Measurements from ENCODE around the gene C19orf47.
"Not testable (repeated sequence)": the region's sequence is repeated elsewhere in the genome, so short reads cannot be mapped to it uniquely, and the experiment has no call there.

C19orf47 gene

DNA sequence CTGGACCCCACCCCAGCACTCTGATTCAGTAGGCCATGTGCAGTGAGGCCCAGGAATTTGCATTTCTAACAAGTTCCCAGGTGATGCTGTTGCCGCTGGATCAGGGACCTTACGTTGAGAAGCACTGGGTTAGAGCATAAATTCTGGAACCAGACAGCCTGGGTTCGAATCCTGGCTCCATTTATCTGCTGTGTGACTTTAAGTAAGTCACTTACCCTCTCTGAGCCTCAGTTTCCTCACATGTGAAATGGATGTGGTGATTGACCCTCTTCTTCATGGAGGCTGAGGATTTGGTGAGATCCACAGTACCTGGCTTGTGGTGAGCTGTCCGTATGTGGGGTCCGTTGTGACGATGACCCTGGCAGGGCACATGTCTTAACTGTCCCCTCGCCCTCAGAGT lies 25.9 kb upstream of the C19orf47 start:
- DNase-seq, result no peak

DNA sequence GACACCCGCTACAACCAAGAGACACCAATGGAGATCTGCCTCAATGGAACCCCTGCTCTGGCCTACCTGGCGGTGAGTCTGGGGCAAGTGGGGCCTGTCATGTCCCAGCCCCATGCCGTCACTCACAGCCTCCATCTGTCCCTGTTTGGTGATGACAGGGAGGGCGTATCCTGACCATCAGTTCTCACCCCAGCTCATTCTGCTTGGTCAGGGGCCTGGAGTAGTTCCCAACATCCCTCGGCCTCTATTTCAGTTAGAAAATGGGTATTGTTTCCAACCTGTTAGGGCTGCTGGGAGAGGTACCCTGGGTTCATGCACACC lies 23.6 kb upstream of the C19orf47 start:
- no peak for DNase-seq

DNA sequence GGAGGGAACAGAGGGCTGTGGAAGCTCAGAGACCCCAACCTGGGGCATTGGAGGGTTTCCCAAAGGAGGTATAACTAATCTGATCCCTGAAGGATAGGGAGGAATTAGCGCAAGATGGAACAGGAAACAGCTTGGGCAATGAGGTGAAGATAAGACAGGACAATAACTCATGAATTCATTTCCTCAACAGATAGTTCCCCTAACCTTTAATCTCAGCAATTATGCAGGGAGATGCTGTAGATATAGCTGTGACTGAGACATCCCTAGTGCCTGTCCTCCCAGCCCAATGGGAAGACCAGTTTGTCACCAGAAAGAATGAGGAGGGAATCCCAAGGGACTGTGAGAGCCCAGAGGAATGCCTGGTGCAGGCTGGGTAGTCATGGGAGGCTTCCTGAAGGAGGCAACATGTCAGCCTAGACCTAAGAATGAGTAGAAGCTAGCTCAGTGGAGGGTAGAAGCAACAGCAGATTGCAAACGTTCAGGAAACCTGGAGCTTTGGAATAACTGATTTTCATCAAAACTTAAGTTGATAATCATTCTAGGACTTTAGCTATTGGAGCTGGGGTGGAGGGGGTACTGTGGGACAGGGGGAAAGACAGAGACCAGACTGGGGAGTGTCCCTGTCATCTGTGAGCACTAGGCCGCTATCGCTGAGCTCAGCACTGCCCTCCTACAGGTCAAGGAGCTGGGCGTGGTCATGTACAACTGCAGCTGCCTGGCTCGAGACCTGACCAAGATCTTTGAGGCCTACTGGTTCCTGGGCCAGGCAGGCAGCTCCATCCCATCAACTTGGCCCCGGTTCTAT lies 23.0 kb upstream of the C19orf47 start:
- no peak for DNase-seq

DNA sequence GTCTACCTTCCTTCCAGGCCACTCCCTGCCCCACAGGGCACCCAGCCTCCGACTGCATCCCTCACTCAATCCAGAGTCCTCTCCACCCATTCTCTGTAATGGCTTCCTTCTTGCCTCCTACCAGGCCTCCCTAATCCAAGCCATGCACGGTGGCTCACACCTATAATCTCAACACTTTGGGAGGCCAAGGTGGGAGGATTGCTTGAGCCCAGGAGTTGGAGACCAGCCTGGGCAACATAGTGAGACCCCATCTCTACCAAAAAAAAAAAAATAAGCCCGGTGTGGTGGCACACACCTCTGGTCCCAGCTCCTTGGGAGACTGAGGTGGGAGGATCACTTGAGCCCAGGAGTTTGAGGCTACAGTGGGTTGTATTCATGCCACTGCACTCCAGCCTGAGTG lies 22.1 kb upstream of the C19orf47 start:
- not testable (repeated sequence) for DNase-seq

DNA sequence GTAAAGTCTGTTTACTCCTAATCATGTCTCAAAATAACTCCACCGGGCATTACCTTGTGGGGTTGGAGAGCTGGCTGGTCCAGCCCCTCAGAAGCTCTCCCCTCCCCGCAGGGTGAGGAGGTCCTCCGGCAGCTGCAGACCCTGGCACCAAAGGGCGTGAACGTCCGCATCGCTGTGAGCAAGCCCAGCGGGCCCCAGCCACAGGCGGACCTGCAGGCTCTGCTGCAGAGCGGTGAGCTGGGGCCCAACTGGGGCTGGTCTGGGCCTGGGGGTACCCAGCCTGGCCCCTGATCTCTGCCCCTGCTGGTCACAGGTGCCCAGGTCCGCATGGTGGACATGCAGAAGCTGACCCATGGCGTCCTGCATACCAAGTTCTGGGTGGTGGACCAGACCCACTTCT lies 21.6 kb upstream of the C19orf47 start:
- DNase-seq, result no peak

DNA sequence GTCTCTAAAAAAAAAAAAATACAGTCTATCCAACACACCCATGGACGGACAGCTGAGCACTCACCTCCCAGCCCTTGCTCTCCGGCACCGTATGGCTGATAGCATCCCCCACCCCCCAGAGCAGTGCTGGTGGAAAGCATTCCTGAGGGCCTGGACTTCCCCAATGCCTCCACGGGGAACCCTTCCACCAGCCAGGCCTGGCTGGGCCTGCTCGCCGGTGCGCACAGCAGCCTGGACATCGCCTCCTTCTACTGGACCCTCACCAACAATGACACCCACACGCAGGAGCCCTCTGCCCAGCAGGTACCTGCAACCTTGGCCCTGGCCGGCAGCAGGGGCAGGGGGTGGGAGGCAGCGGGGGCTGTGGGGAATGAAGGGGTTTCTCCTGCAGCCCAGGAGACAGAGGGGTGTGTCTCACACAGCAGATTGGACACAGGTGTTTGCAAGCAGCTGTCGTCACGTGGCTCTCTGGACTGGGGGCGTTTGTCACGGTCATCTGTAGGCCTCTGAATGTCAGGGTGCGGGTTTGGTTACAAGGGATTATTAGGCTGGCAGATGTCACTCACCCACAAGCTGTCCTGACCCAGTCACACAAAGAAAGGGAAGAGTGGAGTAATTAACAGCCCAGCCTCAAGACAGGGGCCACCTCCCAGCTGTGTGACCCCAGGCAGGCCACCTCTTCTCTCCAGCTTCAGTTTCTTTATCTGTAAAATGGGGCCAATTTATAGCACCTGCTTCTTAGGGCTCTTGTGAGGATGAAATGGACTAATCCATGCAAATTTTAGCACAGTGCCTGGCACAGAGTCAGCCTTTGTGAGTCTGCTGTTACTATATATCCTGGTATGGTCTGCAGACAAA lies 19.6 kb upstream of the C19orf47 start:
- no peak for DNase-seq

DNA sequence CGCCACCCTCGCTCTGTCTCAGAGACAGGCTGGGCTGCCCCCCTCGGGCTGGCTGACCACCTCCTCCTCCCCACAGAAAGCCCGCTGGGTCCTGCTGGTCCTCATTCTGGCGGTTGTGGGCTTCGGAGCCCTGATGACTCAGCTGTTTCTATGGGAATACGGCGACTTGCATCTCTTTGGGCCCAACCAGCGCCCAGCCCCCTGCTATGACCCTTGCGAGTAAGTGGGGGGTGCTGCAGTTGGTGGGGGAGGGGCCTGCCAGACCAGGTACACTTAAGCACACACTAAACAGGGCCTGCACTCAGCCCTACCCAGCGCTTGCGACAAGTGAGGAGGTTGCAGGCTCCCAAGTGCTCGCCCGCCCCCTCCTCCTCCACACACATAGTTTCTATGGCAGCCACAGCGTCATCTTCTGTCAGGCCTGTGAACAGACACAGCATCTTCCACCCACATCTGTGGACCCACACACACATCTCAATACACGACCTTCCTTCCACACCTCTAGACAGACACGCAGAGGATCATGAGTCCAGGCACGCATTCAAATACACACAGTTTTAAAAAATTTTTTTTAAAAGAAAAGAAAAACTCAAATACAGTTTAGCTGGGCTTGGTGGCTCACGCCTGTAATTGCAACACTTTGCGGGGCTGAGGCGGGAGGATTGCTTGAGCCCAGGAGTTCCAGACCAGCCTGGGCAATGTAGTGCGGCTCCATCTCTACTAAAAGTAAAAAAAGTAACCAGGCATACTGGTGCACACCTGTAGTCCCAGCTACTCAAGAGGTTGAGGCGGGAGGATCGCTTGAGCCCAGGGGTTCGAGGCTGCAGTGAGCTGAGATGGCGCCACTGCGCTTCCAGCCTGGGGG lies 18.7 kb upstream of the C19orf47 start:
- DNase-seq, result no peak

DNA sequence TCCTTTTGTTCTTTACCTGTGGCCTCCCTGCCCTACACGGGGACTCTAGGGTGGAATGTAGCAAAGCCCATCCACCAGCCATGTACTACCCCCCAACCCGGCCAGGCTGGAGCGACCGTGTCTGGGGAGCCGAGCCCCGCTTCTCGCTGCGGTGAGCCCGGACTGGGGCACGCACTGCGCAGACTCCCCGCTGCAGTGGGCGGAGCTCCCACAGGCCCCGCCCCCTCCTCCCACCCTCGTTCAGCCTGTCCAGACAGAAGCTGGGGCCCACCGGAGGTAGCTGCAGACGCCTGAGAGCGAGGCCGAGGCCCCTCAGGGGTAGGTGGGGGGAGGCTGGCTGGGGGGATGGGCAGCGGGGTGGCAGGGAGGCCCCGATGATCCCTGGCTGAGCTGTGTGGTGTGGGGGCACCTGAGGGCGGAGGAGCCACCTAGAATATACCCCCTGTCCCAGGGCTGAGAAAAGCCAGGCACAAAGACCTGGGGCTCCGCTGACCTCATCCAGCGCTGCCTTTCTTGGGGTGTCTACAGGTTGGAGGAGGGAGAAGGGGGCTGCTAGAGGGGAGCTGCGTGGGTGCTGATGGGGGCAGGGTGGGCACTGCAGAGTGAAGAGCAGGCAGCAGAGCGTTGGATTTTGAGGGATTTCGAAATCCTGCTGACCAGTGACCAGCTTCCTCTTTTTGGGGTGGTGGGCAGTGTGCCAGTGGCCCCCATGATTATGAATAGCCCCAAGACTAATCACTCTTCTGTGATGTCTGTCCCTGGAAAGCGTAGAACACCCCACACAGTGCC lies 17.6 kb upstream of the C19orf47 start:
- DNase-seq, result peak; percentile 60

DNA sequence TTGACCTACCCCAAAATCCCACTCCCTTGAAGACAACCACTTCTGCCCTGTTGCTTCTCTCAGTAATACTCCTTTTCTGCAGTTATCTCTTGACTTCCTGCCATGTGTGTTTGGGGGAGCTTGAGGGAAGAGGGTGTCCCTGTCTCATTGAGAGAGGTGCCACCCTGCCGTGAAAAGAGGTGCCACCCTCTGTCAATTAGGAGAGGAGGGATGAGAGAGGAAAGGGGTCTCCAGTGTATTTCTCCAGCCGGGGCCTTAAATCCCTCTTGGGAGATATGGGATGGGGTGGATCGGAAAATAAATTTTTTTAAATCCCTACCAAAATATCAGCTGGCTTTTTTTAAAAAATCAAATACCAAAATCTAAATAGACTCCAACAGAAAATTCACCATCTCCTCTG lies 16.8 kb upstream of the C19orf47 start:
- DNase-seq, result no peak

DNA sequence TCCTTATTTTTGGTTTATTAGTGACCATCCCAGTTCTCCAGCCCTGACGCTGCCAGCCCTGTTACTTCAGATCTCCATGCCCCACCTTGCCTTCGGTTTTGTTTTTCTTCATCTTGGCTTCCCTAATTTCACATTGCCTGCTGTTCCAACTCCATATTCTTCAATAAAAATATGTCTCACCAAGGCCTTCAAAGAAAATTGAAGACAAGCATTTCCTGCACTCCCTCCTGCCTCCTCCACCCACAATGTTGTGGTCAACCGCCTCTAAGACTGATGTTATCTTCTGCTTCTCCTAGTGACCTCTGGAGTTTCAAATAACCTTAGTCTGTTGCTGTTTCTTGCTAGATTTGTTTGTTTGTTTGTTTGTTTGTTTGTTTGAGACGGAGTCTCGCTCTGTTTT lies 14.9 kb upstream of the C19orf47 start:
- no peak for DNase-seq

DNA sequence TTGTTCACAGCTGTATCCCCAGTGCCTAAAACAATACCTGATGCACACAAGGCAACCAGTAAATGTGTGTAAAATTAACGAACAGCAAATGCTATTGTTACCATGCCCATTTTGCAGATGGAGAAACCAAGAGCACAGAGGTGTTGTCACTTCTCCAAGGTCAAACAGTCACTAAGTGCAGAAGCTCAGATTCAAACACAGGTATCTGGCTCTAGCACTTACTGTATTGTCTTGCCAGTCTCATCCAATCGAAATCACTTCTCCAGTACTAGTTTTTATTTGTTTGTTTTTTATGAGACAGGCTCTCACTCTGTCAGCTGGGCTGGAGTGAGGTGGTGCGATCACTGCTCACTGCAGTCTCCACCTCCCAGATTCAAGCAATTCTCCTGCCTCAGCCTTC lies 14.0 kb upstream of the C19orf47 start:
- no peak for DNase-seq

DNA sequence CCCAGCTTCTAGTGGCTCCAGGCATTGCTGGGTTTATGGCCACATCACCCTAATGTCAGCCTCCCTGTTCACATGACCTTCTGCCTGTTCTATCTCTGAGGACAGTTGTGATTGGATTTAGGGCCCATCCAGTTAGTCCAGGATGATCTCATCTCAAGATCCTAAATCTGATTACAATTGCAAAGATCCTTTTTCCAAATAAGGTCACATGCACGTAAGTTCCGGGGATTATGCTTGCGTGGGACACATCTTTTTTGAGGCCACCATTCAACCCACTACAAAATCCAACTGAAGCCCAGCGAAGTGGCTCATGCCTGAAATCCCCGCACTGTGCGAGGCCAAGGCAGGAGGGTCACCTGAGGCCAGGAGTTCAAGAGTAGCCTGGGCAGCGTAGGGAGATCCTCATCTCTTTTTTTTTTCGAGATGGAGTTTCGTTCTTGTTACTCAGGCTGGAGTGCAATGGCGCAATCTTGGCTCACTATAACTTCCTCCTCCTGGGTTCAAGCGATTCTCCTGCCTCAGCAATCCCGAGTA lies 12.6 kb upstream of the C19orf47 start:
- DNase-seq, result peak; percentile 28

DNA sequence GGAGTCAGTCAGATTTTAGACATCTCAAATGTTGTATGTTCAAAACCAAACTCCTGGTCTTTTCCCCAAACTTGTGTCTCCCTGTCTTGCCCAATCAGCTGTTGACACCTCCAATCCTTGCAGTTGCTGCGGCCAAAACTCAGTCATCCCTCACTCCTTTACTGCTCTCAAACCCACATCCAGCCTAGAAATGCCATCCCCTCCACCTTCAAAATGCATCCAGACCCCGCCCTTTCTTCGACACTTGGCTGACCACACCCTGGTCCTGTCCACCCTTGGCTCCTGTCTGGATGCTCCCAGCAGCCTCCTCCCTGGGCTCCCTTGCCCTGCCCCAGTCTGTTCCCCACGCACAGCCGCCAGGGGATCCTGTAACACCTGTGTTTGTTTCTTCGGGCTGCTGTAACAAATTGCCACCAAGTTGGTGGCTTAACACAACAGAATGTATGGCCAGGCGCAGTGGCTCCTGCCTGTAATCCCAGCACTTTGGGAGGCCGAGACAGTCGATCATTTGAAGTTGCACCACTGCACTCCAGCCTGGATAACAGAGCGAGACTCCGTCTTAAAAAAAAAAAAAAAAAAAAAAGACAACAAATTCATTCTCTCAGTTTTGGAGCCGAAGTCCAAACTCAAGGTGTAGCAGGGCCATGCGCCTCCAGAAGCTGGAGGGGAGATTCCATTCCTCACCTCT lies 12.0 kb upstream of the C19orf47 start:
- DNase-seq, result no peak

DNA sequence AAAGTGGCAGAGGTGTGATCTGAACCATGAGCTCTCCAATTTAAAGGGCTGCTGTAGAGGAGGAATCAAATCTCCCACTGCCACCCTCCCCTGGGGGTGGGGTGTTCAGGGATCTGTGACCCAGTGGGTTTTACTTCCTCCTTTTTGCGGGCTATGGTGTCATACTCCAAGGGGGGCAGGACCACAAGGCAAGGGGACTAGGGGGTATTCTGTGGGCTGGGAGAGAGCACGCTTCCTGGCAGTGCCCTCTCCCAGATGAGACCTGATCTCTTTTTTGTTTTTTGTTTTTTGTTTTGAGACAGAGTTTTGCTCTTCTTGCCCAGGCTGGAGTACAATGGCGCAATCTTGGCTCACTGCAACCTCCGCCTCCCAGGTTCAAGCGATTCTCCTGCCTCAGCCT lies 10.6 kb upstream of the C19orf47 start:
- DNase-seq, result peak; percentile 69

DNA sequence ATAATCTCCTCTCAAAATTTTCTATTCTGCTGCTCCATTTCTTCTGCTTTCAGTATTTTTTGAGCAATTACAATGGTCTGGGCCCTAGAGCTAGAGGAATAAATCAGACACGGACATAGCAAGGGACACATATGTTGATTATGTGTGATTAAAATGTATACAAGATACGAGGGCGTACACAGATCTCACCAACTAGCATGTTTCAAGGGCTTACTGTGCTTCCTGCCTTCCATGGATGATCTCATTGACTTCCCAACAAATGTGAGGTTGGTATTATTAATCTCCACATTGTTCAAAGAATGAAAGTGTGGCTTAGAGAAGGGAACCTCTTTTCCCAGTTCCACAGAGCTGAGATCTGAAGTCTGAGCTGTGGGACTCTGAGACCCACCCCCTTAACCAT lies 9.4 kb upstream of the C19orf47 start:
- no peak for DNase-seq

DNA sequence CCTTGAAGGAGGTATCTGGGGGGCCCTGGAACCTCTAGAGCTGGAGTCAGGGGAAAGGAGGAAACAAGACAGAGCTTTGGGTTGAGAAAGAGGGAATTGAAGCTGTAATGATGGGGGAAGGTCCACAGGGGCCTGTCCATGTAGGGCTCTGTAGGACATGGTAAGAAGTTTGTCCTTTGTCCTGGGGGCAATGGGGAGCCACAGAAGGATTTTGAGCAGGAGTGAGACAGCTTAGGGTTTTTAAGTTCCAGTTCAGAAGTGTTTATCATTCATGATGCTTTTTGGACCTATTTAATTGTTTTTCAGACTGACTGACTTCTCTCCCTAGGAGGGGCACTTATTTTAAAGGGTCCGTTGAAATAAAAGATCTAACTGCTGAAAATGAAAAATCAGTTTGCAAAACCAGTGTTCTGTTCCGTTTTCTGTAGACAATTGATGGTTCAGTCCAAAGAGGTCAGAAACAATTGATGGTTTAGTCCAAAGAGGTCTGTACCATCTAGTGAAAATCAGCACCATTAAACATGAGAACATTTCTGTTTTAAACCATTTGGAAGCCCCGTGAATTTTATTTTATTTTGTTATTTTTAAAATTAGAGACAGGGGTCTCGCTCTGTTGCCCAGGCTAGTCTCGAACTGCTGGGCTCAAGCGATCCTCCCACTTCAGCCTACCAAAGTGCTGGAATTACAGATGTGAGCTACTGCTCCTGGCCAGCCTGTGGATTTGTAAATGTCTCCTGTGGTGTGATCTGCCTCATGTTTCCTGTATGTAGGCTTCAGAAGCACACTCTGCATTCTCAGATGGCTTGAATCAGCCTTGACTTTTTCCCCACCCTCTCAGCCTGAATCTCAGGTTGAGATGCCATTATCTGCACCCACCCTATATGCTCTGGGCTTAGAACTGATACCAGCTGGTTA lies 8.7 kb upstream of the C19orf47 start:
- DNase-seq, result no peak

DNA sequence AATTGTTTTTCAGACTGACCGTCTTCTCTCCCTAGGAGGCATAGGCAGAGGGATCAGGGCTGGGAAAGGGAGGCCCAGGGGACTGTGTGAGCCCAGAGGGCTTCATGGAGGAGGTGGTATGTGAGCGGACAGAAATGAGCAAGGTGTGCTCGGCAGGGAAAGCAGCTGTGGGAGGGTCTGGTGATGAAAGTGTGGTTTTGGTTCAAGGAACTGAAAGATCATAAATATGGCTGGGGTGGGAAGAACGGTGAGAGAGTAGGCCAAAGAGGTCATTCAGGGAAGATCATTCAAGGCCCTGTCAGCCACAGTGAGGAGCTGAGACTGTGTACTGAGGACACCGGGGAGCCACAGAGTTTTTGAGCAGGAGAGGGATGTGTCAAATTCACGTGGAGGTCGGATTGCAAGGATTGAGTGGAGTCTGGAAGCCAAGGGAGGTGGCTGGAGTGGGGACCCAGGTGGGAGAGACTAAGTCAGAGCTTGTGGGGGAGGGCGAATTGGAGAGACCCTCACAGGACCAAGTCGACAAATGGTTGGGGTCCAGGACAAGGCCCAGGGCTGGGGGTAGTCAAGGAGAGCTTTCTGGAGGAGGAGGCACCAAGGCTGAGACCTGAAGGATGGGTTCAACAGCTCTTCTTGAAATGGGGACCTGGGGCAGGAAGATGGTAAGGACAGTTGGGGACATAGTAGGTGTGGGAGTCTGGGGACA lies 7.9 kb upstream of the C19orf47 start:
- no peak for DNase-seq

DNA sequence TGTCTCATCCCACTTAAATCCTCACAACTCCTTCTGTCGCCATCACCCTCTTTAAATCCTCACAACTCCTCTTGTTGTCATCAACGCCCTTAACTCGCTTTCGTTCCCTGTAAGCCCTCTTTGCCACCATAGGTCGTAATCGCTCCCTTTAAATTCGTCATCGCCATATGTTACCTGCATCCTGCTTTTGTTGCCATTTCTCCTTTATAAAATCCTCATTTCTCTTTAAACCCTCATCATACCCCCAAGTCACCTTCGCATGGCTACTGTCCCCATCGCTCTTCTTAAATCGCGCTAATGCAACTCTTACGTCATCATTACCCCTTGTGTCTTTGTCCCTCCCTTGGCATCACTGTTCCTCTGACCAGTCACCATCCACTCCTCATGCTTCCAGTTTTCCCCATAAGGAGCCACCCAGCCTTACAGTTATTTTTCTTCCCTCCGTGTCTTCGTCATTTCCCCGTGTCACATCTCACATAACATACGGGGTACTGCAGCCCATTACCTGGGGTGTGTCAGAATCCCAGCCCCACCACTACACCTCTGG lies 837 bp upstream of the C19orf47 start:
- no peak for DNase-seq

DNA sequence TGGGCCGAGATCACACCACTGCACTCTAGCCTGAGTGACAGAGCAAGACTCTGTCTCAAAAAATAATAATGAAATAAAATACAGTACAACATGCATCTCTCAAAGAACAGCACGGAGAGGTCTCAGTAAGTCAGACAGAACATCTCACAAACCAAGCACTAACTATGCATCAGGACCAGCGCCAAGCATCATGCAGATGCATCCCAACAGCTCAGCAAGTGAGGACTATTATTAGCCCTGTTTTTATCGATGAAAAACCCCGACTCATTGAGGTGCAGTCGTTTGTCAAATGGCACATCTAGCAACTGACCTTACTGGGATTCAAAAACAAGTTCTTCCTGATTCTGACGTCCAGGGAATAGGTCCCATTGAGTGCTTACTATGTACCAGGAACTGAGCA lies 3.8 kb downstream of the C19orf47 start:
- no peak for DNase-seq
